Kidney (tissue), 14 donors: ENCODE measurements around the gene IQSEC1. TPM values are rescaled to one million over a fixed set of nuclear protein-coding genes. Genes with fewer than 3 reads are reported as not detected.

ENCODE experiments used
- DNase-seq, 5 donors: peaks; one replicate each; pipeline ENCODE4 v3.0.0-alpha.2; 2013 to 2020
- FAIRE-seq: peaks from 2 replicates; lab custom pipeline; 2012; peaks lifted over from hg19 to GRCh38; lab: Jason Lieb, UNC
- H3K27ac ChIP-seq, 2 donors: one replicate each; pipeline ENCODE4 v1.7.0; 2013; ENCODE audit warnings: low read depth in 2 of 2, low read length in 2 of 2, inconsistent platforms in 1 of 2
- H3K27me3 ChIP-seq: one replicate; pipeline ENCODE4 v1.7.1; 2013; ENCODE audit warnings: low read length, inconsistent platforms; ENCODE audit not compliant: control insufficient read depth, insufficient read depth
- H3K36me3 ChIP-seq, 3 donors: one replicate each; pipeline versions ENCODE4 v1.7.0 to v1.7.1; 2013; ENCODE audit warnings: low read length in 3 of 3, control low read depth in 1 of 3, inconsistent platforms in 1 of 3; ENCODE audit not compliant: insufficient read depth in 3 of 3, control insufficient read depth in 2 of 3
- H3K4me1 ChIP-seq, 3 donors: one replicate each; pipeline versions ENCODE4 v1.7.0 to v1.7.1; 2013; ENCODE audit warnings: low read length in 3 of 3, inconsistent platforms in 1 of 3, low read depth in 1 of 3; ENCODE audit not compliant: control insufficient read depth in 2 of 3, insufficient read depth in 2 of 3
- H3K4me3 ChIP-seq, 3 donors: one replicate each; pipeline versions ENCODE4 v1.7.0 to v1.8.1; 2013; ENCODE audit warnings: low read length in 3 of 3, control low read depth in 1 of 3, inconsistent platforms in 1 of 3
- H3K9ac ChIP-seq, 3 donors: one replicate each; pipeline versions ENCODE4 v1.7.0 to v1.7.1; 2013; ENCODE audit warnings: low read length in 3 of 3, control low read depth in 1 of 3, inconsistent platforms in 1 of 3
- H3K9me3 ChIP-seq, 3 donors: one replicate each; pipeline versions ENCODE4 v1.7.0 to v1.7.1; 2013; ENCODE audit warnings: low read length in 3 of 3, control low read depth in 1 of 3, inconsistent platforms in 1 of 3; ENCODE audit not compliant: control insufficient read depth in 2 of 3, insufficient read depth in 1 of 3
- intact Hi-C: fragments of 100-400 bp; cut with DNase I; formaldehyde crosslinking; loops from one replicate; pipeline ENCODE4 v1.11.1; 2022
- polyA plus RNA-seq: library from polyadenylated mRNA; stranded (reverse); fragments of 350-450 nt; fragmentation: Illumina TruSeq; extraction: RNeasy Lipid Tissue Mini Kit (QIAGEN cat#74804); gene quantifications from one replicate; pipeline ENCODE4 v1.2.3, GENCODE V29; 2014; ENCODE audit warnings: low read depth, low replicate concordance; ENCODE audit not compliant: insufficient read depth
- total RNA-seq: library from RNA; stranded (reverse); fragmentation: NEBNext Ultra II Directional; extraction: Animal tissue kit (Norgen Biotek cat#: 25700); gene quantifications from one replicate; pipeline ENCODE4 v1.2.1, GENCODE V29; 2021
- TF ChIP-seq, protein P1 (sequence below): IDR thresholded peaks from 3 replicates; pipeline ENCODE4 v1.5.1; 2012; ENCODE audit warnings: mild to moderate bottlenecking, moderate library complexity, borderline replicate concordance; ENCODE audit not compliant: insufficient read depth; ENCODE audit errors: extremely low read depth
- donor health status: control.
- donor health status: control.
- donor health status: control.
- donor health status: control.
- donor health status: control.
- donor health status: DM: yes; HTN: yes; CAD: no.
- donor health status: Normal renal cell carcinoma (clear cell type).

Gene IQSEC1
- total and polyA plus RNA-seq, 2 donors from 2014 or later: 15.1 to 45.7 TPM

GRCh38 chr3:13111173-13111872, 38.1 kb upstream of the IQSEC1 start:
- peak overlapping the region; percentile 51 to 62 for H3K27ac ChIP-seq
- H3K27me3 ChIP-seq: no peaks in the 10 kb centered on the region
- peak in 1 of 5 donors; percentile 77 for DNase-seq

GRCh38 chr3:13110678-13111116, 37.5 kb upstream of the IQSEC1 start:
- H3K27ac ChIP-seq: peak overlapping the region; percentile 51 to 62
- peaks cover 0 to 15% (median 6%) of the 10 kb centered on the region in 3 donors for H3K4me1 ChIP-seq
- H3K27me3 ChIP-seq: no peaks in the 10 kb centered on the region
- DNase-seq (peak; percentile 79 to 93 (median 84)), FAIRE-seq (no peak)
- TF ChIP-seq, protein P1, sequence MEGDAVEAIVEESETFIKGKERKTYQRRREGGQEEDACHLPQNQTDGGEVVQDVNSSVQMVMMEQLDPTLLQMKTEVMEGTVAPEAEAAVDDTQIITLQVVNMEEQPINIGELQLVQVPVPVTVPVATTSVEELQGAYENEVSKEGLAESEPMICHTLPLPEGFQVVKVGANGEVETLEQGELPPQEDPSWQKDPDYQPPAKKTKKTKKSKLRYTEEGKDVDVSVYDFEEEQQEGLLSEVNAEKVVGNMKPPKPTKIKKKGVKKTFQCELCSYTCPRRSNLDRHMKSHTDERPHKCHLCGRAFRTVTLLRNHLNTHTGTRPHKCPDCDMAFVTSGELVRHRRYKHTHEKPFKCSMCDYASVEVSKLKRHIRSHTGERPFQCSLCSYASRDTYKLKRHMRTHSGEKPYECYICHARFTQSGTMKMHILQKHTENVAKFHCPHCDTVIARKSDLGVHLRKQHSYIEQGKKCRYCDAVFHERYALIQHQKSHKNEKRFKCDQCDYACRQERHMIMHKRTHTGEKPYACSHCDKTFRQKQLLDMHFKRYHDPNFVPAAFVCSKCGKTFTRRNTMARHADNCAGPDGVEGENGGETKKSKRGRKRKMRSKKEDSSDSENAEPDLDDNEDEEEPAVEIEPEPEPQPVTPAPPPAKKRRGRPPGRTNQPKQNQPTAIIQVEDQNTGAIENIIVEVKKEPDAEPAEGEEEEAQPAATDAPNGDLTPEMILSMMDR: no peak
- H3K9me3 ChIP-seq: no peaks in the 10 kb centered on the region
- no peaks in the 10 kb centered on the region for H3K36me3 ChIP-seq
- no peak overlapping the region for H3K4me3 ChIP-seq
- no peak overlapping the region for H3K9ac ChIP-seq
- intact Hi-C loops: no loop called here

More at GRCh38 chr3:13111173-13111872, 38.1 kb upstream of the IQSEC1 start:
- Histone ChIP-seq H3K4me1 (peaks cover 0 to 15% (median 6%) of the 10 kb centered on the region in 3 donors), H3K36me3 (no peaks in the 10 kb centered on the region), H3K9me3 (no peaks in the 10 kb centered on the region), H3K9ac (no peak overlapping the region), H3K4me3 (no peak overlapping the region)
- FAIRE-seq: no peak
- intact Hi-C loops: no loop called here
- TF ChIP-seq, protein P1: no peak

GRCh38 chr3:13109516-13109915, 36.3 kb upstream of the IQSEC1 start:
- Histone ChIP-seq H3K27ac (no peak overlapping the region), H3K36me3 (no peaks in the 10 kb centered on the region), H3K4me1 (peaks cover 0 to 15% (median 6%) of the 10 kb centered on the region in 3 donors), H3K9ac (no peak overlapping the region), H3K4me3 (no peak overlapping the region), H3K27me3 (no peaks in the 10 kb centered on the region), H3K9me3 (no peaks in the 10 kb centered on the region)
- TF ChIP-seq, protein P1: no peak
- FAIRE-seq (no peak), DNase-seq (no peak)
- intact Hi-C loops: no loop called here
